ENCODE results near the gene SMOC2.

The SMOC2 gene

GRCh38 chr6:168582571-168582981, 141.6 kb downstream of the SMOC2 start:
- H2AFZ ChIP-seq (ENCODE audit: low read depth, low read length): no peak overlapping the region
- H3K27me3 ChIP-seq (ENCODE audit: low read depth, low read length): no peaks in the 10 kb centered on the region
- H3K4me3 ChIP-seq (ENCODE audit: low read length): no peak overlapping the region
- H3K4me1 ChIP-seq (ENCODE audit: low read length): no peaks in the 10 kb centered on the region
- no peak for TF ChIP-seq EZH2phosphoT487 (IDR thresholded peaks at IDR 0.05; ENCODE audit: low read depth)
- no peak for TF ChIP-seq CTCF (IDR thresholded peaks at IDR 0.05; ENCODE audit: low read depth, low read length)
- no peaks in the 10 kb centered on the region for H3K9me3 ChIP-seq (ENCODE audit: insufficient read depth, low read length)
- H3K27ac ChIP-seq (ENCODE audit: low read length): no peak overlapping the region
- H3K36me3 ChIP-seq (replicated peaks; ENCODE audit: low read depth, low read length): no peaks in the 10 kb centered on the region
- no peak overlapping the region for H3K9ac ChIP-seq (ENCODE audit: low read length)
- H4K20me1 ChIP-seq (ENCODE audit: insufficient read depth, low read length): no peaks in the 10 kb centered on the region
- H3K79me2 ChIP-seq (ENCODE audit: low read length): no peaks in the 10 kb centered on the region
- H3K4me2 ChIP-seq (ENCODE audit: low read length): no peak overlapping the region

- no peak overlapping the region for H3K4me3 ChIP-seq (ENCODE audit: low read length)
Measured at GRCh38 chr6:168583126-168583525, 142.1 kb downstream of the SMOC2 start.

GRCh38 chr6:168583821-168584220, 142.8 kb downstream of the SMOC2 start:
- Histone ChIP-seq H3K27ac (ENCODE audit: low read length) (no peak overlapping the region), H4K20me1 (ENCODE audit: insufficient read depth, low read length) (no peaks in the 10 kb centered on the region), H3K36me3 (replicated peaks; ENCODE audit: low read depth, low read length) (no peaks in the 10 kb centered on the region), H3K79me2 (ENCODE audit: low read length) (no peaks in the 10 kb centered on the region), H3K4me1 (ENCODE audit: low read length) (no peaks in the 10 kb centered on the region), H3K4me3 (ENCODE audit: low read length) (no peak overlapping the region), H3K9ac (ENCODE audit: low read length) (no peak overlapping the region), H3K9me3 (ENCODE audit: insufficient read depth, low read length) (no peaks in the 10 kb centered on the region), H2AFZ (ENCODE audit: low read depth, low read length) (no peak overlapping the region), H3K27me3 (ENCODE audit: low read depth, low read length) (no peaks in the 10 kb centered on the region), H3K4me2 (ENCODE audit: low read length) (no peak overlapping the region)
- TF ChIP-seq EZH2phosphoT487 (IDR thresholded peaks at IDR 0.05; ENCODE audit: low read depth) (no peak), CTCF (IDR thresholded peaks at IDR 0.05; ENCODE audit: low read depth, low read length) (no peak)

More at GRCh38 chr6:168583126-168583525, 142.1 kb downstream of the SMOC2 start:
- Histone ChIP-seq H3K9ac (ENCODE audit: low read length) (no peak overlapping the region), H3K4me1 (ENCODE audit: low read length) (no peaks in the 10 kb centered on the region), H3K4me2 (ENCODE audit: low read length) (no peak overlapping the region), H4K20me1 (ENCODE audit: insufficient read depth, low read length) (no peaks in the 10 kb centered on the region), H3K27me3 (ENCODE audit: low read depth, low read length) (no peaks in the 10 kb centered on the region), H3K36me3 (replicated peaks; ENCODE audit: low read depth, low read length) (no peaks in the 10 kb centered on the region), H3K9me3 (ENCODE audit: insufficient read depth, low read length) (no peaks in the 10 kb centered on the region), H3K27ac (ENCODE audit: low read length) (no peak overlapping the region), H2AFZ (ENCODE audit: low read depth, low read length) (no peak overlapping the region), H3K79me2 (ENCODE audit: low read length) (no peaks in the 10 kb centered on the region)
- TF ChIP-seq EZH2phosphoT487 (IDR thresholded peaks at IDR 0.05; ENCODE audit: low read depth) (no peak), CTCF (IDR thresholded peaks at IDR 0.05; ENCODE audit: low read depth, low read length) (no peak)

GRCh38 chr6:168584249-168584648, 143.3 kb downstream of the SMOC2 start:
- H3K79me2 ChIP-seq (ENCODE audit: low read length): no peaks in the 10 kb centered on the region
- H3K9ac ChIP-seq (ENCODE audit: low read length): no peak overlapping the region
- H3K27ac ChIP-seq (ENCODE audit: low read length): no peak overlapping the region
- TF ChIP-seq CTCF (IDR thresholded peaks at IDR 0.05; ENCODE audit: low read depth, low read length) (no peak), EZH2phosphoT487 (IDR thresholded peaks at IDR 0.05; ENCODE audit: low read depth) (no peak)
- H3K36me3 ChIP-seq (replicated peaks; ENCODE audit: low read depth, low read length): no peaks in the 10 kb centered on the region
- no peaks in the 10 kb centered on the region for H4K20me1 ChIP-seq (ENCODE audit: insufficient read depth, low read length)
- no peak overlapping the region for H2AFZ ChIP-seq (ENCODE audit: low read depth, low read length)
- H3K27me3 ChIP-seq (ENCODE audit: low read depth, low read length): no peaks in the 10 kb centered on the region
- no peaks in the 10 kb centered on the region for H3K4me1 ChIP-seq (ENCODE audit: low read length)
- H3K9me3 ChIP-seq (ENCODE audit: insufficient read depth, low read length): no peaks in the 10 kb centered on the region
- H3K4me3 ChIP-seq (ENCODE audit: low read length): no peak overlapping the region
- H3K4me2 ChIP-seq (ENCODE audit: low read length): no peak overlapping the region

Measured in OCI-LY3 (cell line).